Measurements from ENCODE around the gene HDAC11.

The HDAC11 gene

GRCh38 chr3:13526626-13526949 lies 46.5 kb downstream of the HDAC11 start:
- H3K36me3 ChIP-seq (replicated peaks), result no peaks in the 10 kb centered on the region
- H3K27ac ChIP-seq, result no peak overlapping the region
- no peak for DNase-seq
- no peaks in the 10 kb centered on the region for H3K27me3 ChIP-seq (replicated peaks)
- no peak overlapping the region for H3K4me3 ChIP-seq (ENCODE audit: low read depth, low read length)
- no peak for TF ChIP-seq CTCF (IDR thresholded peaks at IDR 0.05; ENCODE audit: low read depth, low read length, missing control alignments)
- in situ Hi-C loops (cut with HindIII; ENCODE audit: low pct_ligation_motif_present, low sequenced_read_pairs), result no loop called here

DNA sequence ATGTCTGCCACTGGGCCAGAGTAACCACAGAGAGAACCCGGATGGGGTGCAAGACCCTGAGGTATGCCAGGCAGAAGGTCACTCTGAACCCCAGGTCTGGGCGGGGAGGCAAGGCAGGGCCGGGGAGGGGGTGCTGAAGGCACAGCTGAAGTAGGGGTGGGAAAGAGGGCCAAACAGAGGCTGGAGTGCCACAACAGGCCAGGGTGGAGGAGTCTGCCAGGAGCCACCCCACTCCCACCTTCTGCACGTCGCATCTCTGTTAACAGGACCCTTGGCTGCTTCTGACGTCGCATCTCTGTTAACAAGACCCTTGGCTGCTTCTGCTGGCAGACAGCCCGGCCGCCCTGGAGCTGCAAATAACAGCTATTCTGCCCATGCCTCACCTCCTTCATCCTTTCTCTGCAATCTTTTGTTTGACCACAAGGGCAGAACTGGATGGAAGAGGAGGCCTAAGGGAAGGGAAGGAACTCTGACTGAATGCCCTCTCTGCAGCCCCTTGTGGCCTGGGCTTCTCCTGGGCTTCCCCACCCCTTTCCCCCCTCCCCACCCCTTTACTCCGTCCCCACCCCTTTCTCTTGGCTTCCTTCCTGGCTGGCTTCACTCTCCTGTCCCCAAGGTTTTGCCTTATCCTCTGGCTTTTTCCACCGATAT lies 48.2 kb downstream of the HDAC11 start:
- Histone ChIP-seq H3K27me3 (replicated peaks) (no peaks in the 10 kb centered on the region), H3K27ac (no peak overlapping the region), H3K4me3 (ENCODE audit: low read depth, low read length) (no peak overlapping the region), H3K36me3 (replicated peaks) (no peaks in the 10 kb centered on the region)
- in situ Hi-C loops (cut with HindIII; ENCODE audit: low pct_ligation_motif_present, low sequenced_read_pairs), result no loop called here
- peak; percentile 65 for TF ChIP-seq CTCF (IDR thresholded peaks at IDR 0.05; ENCODE audit: low read depth, low read length, missing control alignments)
- no peak for DNase-seq

GRCh38 chr3:13529196-13530112 lies 49.3 kb downstream of the HDAC11 start:
- no peaks in the 10 kb centered on the region for H3K27me3 ChIP-seq (replicated peaks)
- no peak for TF ChIP-seq CTCF (IDR thresholded peaks at IDR 0.05; ENCODE audit: low read depth, low read length, missing control alignments)
- H3K27ac ChIP-seq, result no peak overlapping the region
- no peaks in the 10 kb centered on the region for H3K36me3 ChIP-seq (replicated peaks)
- no peak for DNase-seq
- H3K4me3 ChIP-seq (ENCODE audit: low read depth, low read length), result no peak overlapping the region
- in situ Hi-C loops (cut with HindIII; ENCODE audit: low pct_ligation_motif_present, low sequenced_read_pairs), result no loop called here

GRCh38 chr3:13530241-13531009 lies 50.3 kb downstream of the HDAC11 start:
- H3K4me3 ChIP-seq (ENCODE audit: low read depth, low read length), result no peak overlapping the region
- H3K36me3 ChIP-seq (replicated peaks), result no peaks in the 10 kb centered on the region
- H3K27ac ChIP-seq, result no peak overlapping the region
- H3K27me3 ChIP-seq (replicated peaks), result no peaks in the 10 kb centered on the region
- in situ Hi-C loops (cut with HindIII; ENCODE audit: low pct_ligation_motif_present, low sequenced_read_pairs), result no loop called here
- DNase-seq, result no peak
- no peak for TF ChIP-seq CTCF (IDR thresholded peaks at IDR 0.05; ENCODE audit: low read depth, low read length, missing control alignments)

DNA sequence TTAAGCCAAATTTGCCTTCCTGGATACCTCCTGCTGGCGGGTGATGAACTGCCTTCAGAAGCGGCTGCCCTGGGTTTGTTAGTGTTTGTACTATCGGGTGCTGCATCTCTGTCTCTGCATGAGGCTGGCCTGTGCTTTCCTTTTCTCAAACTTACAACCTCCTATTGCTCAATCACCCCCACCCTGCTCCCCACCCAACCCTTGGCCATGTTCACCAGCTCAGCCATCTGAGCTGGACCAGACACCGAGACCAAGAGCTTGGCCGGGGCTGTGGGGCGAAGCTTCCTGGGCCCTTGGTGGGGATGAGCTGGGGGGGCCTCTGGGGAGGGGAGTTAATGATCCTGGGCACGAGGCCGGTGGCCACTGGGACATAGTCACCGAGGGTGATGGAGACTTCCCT lies 52.0 kb downstream of the HDAC11 start:
- H3K36me3 ChIP-seq (replicated peaks), result no peaks in the 10 kb centered on the region
- TF ChIP-seq CTCF (IDR thresholded peaks at IDR 0.05; ENCODE audit: low read depth, low read length, missing control alignments), result no peak
- H3K27ac ChIP-seq, result no peak overlapping the region
- no peaks in the 10 kb centered on the region for H3K27me3 ChIP-seq (replicated peaks)
- in situ Hi-C loops (cut with HindIII; ENCODE audit: low pct_ligation_motif_present, low sequenced_read_pairs), result no loop called here
- H3K4me3 ChIP-seq (ENCODE audit: low read depth, low read length), result no peak overlapping the region
- no peak for DNase-seq

Data from brain microvascular endothelial cell (primary cell).